ENCODE results near the gene CCDC91.

CCDC91 gene

DNA sequence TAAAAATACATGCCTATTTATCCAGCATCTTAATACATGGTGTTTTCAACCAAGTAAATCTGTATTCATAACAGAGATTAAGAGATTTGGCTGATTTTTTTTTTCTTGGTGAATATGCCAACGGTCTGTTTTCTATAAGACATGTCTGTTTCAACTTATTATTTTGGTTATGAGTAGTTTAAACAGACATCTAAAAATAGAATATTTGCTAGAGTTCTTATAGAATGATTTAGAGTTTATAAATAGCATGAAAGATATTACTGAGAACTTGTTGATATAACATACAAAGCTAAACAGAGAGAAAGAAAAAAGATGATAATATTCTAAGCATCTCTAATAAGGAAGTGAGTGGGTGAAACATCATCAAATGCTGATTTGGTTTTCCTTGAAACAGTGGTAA, 199.9 kb downstream of the CCDC91 start:
- no peak overlapping the region for H3K9ac ChIP-seq (ENCODE audit: low read length)
- H3K27ac ChIP-seq (ENCODE audit: low read depth, low read length), result no peak overlapping the region
- H3K27me3 ChIP-seq (ENCODE audit: low read length), result no peaks in the 10 kb centered on the region
- no peaks in the 10 kb centered on the region for H3K9me2 ChIP-seq (replicated peaks; ENCODE audit: insufficient read depth, low read length)
- H4K20me1 ChIP-seq (ENCODE audit: low read depth, low read length), result no peaks in the 10 kb centered on the region
- H3K36me3 ChIP-seq (ENCODE audit: low read length), result no peaks in the 10 kb centered on the region
- no peak overlapping the region for H3K4me2 ChIP-seq (ENCODE audit: low read depth, low read length, poor library complexity, severe bottlenecking)
- 0 out of 2 replicates have a peak, but pooled peaks cover 6% of the 10 kb centered on the region for H3F3A ChIP-seq (ENCODE audit: insufficient read depth)
- H2AFZ ChIP-seq (ENCODE audit: low read depth, low read length, severe bottlenecking), result no peak overlapping the region
- TF ChIP-seq EZH2phosphoT487 (conservative IDR thresholded peaks at IDR 0.05; ENCODE audit: low read length), result no peak
- no peaks in the 10 kb centered on the region for H3K79me2 ChIP-seq (ENCODE audit: insufficient read depth, low read length)
- no peak overlapping the region for H3K4me3 ChIP-seq (ENCODE audit: insufficient read depth, low read length, poor library complexity, severe bottlenecking)
- no peaks in the 10 kb centered on the region for H3K9me3 ChIP-seq (ENCODE audit: insufficient read depth, low read length)

GRCh38 chr12:28390761-28391385, 200.6 kb downstream of the CCDC91 start:
- TF ChIP-seq EZH2phosphoT487 (conservative IDR thresholded peaks at IDR 0.05; ENCODE audit: low read length), result no peak
- TF ChIP-seq, protein P1, sequence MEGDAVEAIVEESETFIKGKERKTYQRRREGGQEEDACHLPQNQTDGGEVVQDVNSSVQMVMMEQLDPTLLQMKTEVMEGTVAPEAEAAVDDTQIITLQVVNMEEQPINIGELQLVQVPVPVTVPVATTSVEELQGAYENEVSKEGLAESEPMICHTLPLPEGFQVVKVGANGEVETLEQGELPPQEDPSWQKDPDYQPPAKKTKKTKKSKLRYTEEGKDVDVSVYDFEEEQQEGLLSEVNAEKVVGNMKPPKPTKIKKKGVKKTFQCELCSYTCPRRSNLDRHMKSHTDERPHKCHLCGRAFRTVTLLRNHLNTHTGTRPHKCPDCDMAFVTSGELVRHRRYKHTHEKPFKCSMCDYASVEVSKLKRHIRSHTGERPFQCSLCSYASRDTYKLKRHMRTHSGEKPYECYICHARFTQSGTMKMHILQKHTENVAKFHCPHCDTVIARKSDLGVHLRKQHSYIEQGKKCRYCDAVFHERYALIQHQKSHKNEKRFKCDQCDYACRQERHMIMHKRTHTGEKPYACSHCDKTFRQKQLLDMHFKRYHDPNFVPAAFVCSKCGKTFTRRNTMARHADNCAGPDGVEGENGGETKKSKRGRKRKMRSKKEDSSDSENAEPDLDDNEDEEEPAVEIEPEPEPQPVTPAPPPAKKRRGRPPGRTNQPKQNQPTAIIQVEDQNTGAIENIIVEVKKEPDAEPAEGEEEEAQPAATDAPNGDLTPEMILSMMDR (IDR thresholded peaks at IDR 0.05; ENCODE audit: insufficient read depth, low read length, poor library complexity, severe bottlenecking), result no peak
- 0 out of 2 replicates have a peak, but pooled peaks cover 6% of the 10 kb centered on the region for H3F3A ChIP-seq (ENCODE audit: insufficient read depth)
- no peaks in the 10 kb centered on the region for H3K9me3 ChIP-seq (ENCODE audit: insufficient read depth, low read length)
- no peak overlapping the region for H2AFZ ChIP-seq (ENCODE audit: low read depth, low read length, severe bottlenecking)
- H3K27me3 ChIP-seq (ENCODE audit: low read length), result no peaks in the 10 kb centered on the region
- H3K9ac ChIP-seq (ENCODE audit: low read length), result no peak overlapping the region
- H4K20me1 ChIP-seq (ENCODE audit: low read depth, low read length), result no peaks in the 10 kb centered on the region
- no peaks in the 10 kb centered on the region for H3K9me2 ChIP-seq (replicated peaks; ENCODE audit: insufficient read depth, low read length)
- H3K27ac ChIP-seq (ENCODE audit: low read depth, low read length), result no peak overlapping the region
- H3K4me2 ChIP-seq (ENCODE audit: low read depth, low read length, poor library complexity, severe bottlenecking), result no peak overlapping the region
- no peaks in the 10 kb centered on the region for H3K36me3 ChIP-seq (ENCODE audit: low read length)
- no peak overlapping the region for H3K4me3 ChIP-seq (ENCODE audit: insufficient read depth, low read length, poor library complexity, severe bottlenecking)
- H3K79me2 ChIP-seq (ENCODE audit: insufficient read depth, low read length), result no peaks in the 10 kb centered on the region

GRCh38 chr12:28409892-28410291, 219.6 kb downstream of the CCDC91 start:
- Histone ChIP-seq H3K9me2 (replicated peaks; ENCODE audit: insufficient read depth, low read length) (no peaks in the 10 kb centered on the region), H3F3A (ENCODE audit: insufficient read depth) (no peaks in the 10 kb centered on the region), H3K79me2 (ENCODE audit: insufficient read depth, low read length) (no peaks in the 10 kb centered on the region), H3K27ac (ENCODE audit: low read depth, low read length) (no peak overlapping the region), H3K9me3 (ENCODE audit: insufficient read depth, low read length) (no peaks in the 10 kb centered on the region), H3K27me3 (ENCODE audit: low read length) (no peaks in the 10 kb centered on the region), H4K20me1 (ENCODE audit: low read depth, low read length) (no peaks in the 10 kb centered on the region), H3K4me3 (ENCODE audit: insufficient read depth, low read length, poor library complexity, severe bottlenecking) (no peak overlapping the region), H3K36me3 (ENCODE audit: low read length) (no peaks in the 10 kb centered on the region), H3K9ac (ENCODE audit: low read length) (no peak overlapping the region), H2AFZ (ENCODE audit: low read depth, low read length, severe bottlenecking) (no peak overlapping the region), H3K4me2 (ENCODE audit: low read depth, low read length, poor library complexity, severe bottlenecking) (no peak overlapping the region)
- TF ChIP-seq, protein P1 (IDR thresholded peaks at IDR 0.05; ENCODE audit: insufficient read depth, low read length, poor library complexity, severe bottlenecking), result no peak
- TF ChIP-seq EZH2phosphoT487 (conservative IDR thresholded peaks at IDR 0.05; ENCODE audit: low read length), result no peak

DNA sequence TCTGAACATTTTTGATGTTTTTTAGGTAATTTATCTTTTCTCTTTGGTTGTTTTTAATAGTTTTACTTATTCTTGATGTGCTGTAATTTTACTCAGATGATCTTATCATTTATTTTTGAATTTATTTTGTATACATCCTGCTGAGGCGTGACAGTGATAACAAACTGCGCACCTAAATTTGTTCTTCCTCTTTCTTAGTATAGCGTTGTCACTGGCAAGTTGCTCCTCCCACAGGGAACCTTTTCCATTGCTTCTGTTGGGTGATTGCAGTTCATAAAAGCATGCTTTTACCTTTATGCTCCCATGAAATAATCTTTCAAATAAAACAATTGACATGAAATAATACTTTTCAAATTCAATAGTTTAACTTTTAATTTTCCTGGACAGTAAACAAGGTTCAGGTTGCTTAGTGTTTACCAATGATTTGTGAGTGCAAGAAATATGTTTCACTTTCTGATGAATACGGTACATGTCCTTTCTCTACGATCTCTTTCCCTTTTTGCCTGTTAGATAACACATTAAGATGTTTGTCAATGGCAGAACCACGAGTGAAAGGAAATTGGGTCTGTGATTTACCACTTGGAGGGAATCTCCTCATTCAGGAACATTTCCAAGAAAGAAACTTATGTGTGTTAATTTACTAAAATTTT, 223.3 kb downstream of the CCDC91 start:
- no peak for TF ChIP-seq EZH2phosphoT487 (conservative IDR thresholded peaks at IDR 0.05; ENCODE audit: low read length)
- TF ChIP-seq, protein P1 (IDR thresholded peaks at IDR 0.05; ENCODE audit: insufficient read depth, low read length, poor library complexity, severe bottlenecking), result no peak
- Histone ChIP-seq H3F3A (ENCODE audit: insufficient read depth) (no peaks in the 10 kb centered on the region), H3K27me3 (ENCODE audit: low read length) (no peaks in the 10 kb centered on the region), H3K9me3 (ENCODE audit: insufficient read depth, low read length) (no peaks in the 10 kb centered on the region), H3K36me3 (ENCODE audit: low read length) (no peaks in the 10 kb centered on the region), H3K9me2 (replicated peaks; ENCODE audit: insufficient read depth, low read length) (no peaks in the 10 kb centered on the region), H4K20me1 (ENCODE audit: low read depth, low read length) (no peaks in the 10 kb centered on the region), H3K9ac (ENCODE audit: low read length) (no peak overlapping the region), H2AFZ (ENCODE audit: low read depth, low read length, severe bottlenecking) (peak overlapping the region; percentile 8), H3K79me2 (ENCODE audit: insufficient read depth, low read length) (no peaks in the 10 kb centered on the region), H3K27ac (ENCODE audit: low read depth, low read length) (peak overlapping the region; percentile 37; the same call in 1 of the 2 replicates), H3K4me3 (ENCODE audit: insufficient read depth, low read length, poor library complexity, severe bottlenecking) (peak overlapping the region; percentile 14), H3K4me2 (ENCODE audit: low read depth, low read length, poor library complexity, severe bottlenecking) (peak overlapping the region; percentile 63)

All from SU-DHL-6 (cell line).